GM12875 (cell line): ENCODE data around the gene WWOX.

ENCODE experiments used
- H3K4me3 ChIP-seq: one replicate; pipeline ENCODE4 v1.5.1; 2011; ENCODE audit warnings: low read depth, low read length, control low read depth
- CTCF ChIP-seq: IDR thresholded peaks from 2 replicates; pipeline ENCODE4 v1.5.1; 2011; ENCODE audit warnings: low read depth, mild to moderate bottlenecking, control low read depth, inconsistent platforms, low read length, moderate library complexity, borderline replicate concordance; ENCODE audit not compliant: insufficient read depth

Gene WWOX

GRCh38 chr16:78715673-78716072, 616.2 kb downstream of the WWOX start:
- no peak for TF ChIP-seq CTCF
- H3K4me3 ChIP-seq, result no peak overlapping the region

DNA sequence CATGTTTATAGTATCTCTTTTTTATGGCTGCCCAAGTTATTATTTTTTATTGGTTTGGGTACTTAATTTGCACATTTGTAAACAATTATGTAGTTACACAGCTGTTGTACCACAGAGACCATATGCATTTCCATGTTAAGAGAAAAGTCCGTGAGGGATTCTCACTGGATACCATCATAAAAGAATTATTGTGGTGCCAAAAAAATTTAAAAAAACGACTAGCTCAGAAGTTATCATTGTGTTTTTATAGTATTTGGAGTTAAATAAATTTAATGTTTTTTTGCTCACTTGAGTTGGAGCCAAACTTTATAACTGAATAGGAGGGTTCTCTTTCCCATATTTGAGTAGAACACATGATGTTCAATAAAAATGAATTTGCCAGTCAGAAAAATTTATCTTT, 618.7 kb downstream of the WWOX start:
- no peak for TF ChIP-seq CTCF
- no peak overlapping the region for H3K4me3 ChIP-seq

- no peak overlapping the region for H3K4me3 ChIP-seq
- no peak for TF ChIP-seq CTCF
Measured at GRCh38 chr16:78720416-78720815, 621.0 kb downstream of the WWOX start.

DNA sequence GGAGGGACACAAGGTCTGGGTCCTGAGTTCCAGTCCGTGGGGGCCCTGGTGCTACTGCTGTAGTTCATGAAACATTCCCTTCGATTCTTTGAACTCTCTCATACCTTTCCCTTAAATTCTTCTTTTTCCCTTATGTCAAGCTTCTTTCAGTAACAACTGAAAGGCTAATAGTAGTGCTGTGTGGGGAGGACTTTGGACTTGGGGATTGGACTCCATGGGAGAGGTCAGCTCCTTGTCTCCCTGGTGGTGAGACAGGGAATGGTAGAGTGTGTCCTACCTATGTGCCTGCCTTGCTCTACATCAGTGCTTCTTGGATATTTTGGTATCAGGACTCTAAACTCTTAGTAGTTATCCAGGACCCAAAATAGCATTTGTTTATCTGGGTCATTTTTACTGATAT, 628.1 kb downstream of the WWOX start:
- H3K4me3 ChIP-seq, result no peak overlapping the region
- no peak for TF ChIP-seq CTCF

DNA sequence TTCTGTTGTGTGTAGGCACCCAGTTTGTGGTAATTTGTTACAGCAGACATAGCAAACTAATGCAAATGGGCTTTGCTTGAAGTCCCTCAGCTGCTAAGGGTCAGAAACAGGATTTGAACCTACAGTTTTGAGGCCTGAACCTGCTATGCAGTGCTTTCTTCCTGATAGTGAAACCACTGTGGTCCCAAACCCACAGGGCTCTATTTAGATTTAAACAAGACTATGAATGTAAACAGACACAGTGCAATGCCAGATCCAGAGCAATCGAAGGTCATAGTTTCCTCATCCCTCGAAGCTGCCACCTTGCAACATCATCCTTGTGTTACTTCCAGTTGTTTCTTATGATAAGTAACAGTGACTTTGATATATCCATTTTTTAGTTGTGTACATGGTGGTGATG, 630.2 kb downstream of the WWOX start:
- no peak overlapping the region for H3K4me3 ChIP-seq
- no peak for TF ChIP-seq CTCF

- H3K4me3 ChIP-seq, result no peak overlapping the region
- TF ChIP-seq CTCF, result no peak
Measured at GRCh38 chr16:78731785-78732184, 632.3 kb downstream of the WWOX start.

- TF ChIP-seq CTCF, result no peak
Measured at GRCh38 chr16:78732696-78733095, 633.2 kb downstream of the WWOX start.

More at GRCh38 chr16:78732696-78733095, 633.2 kb downstream of the WWOX start:
- H3K4me3 ChIP-seq, result no peak overlapping the region
